HepG2 (cell line): Measurements from ENCODE around the gene HIVEP2. TPM values are rescaled to one million over a fixed set of nuclear protein-coding genes. Genes with fewer than 3 reads are reported as not detected.

ENCODE experiments used
- CEBPG ChIP-seq: IDR thresholded peaks from 2 replicates; pipeline ENCODE4 v1.6.1; 2016
- FOXA1 ChIP-seq, 2 experiments: fragments of 450-650 bp in 1 of 2; sonication (generic) in 1 of 2; formaldehyde crosslinking in 1 of 2; IDR thresholded peaks; 2 replicates each; pipeline versions ENCODE4 v1.4.0 to v1.6.1; 2016 to 2020; ENCODE audit warnings: missing genetic modification reagents in 1 of 2
- FOXJ3 ChIP-seq: sonication (generic); formaldehyde crosslinking; IDR thresholded peaks from 2 replicates; pipeline ENCODE4 v1.4.0; 2020; ENCODE audit warnings: missing genetic modification reagents, mild to moderate bottlenecking, borderline replicate concordance
- HOXD1 ChIP-seq: sonication (generic); formaldehyde crosslinking; IDR thresholded peaks from 2 replicates; pipeline ENCODE4 v1.5.0; 2020; ENCODE audit warnings: missing genetic modification reagents
- PCBP1 ChIP-seq: fragments of 200-400 bp; formaldehyde crosslinking; IDR thresholded peaks from 2 replicates; pipeline ENCODE4 v1.6.1; 2017; ENCODE audit warnings: mild to moderate bottlenecking, low read depth, low read length, borderline replicate concordance
- PLSCR1 ChIP-seq: sonication (generic); formaldehyde crosslinking; IDR thresholded peaks from 2 replicates; pipeline ENCODE4 v1.5.0; 2020; ENCODE audit warnings: missing genetic modification reagents, mild to moderate bottlenecking, borderline replicate concordance
- SOX6 ChIP-seq, 2 experiments: fragments of 450-650 bp in 1 of 2; sonication (generic) in 1 of 2; formaldehyde crosslinking in 1 of 2; IDR thresholded peaks; 2 replicates each; pipeline versions ENCODE4 v1.4.0 to v1.6.1; 2017 to 2020; ENCODE audit warnings: antibody characterized with exemption in 1 of 2, mild to moderate bottlenecking in 1 of 2, missing genetic modification reagents in 1 of 2
- TCF7 ChIP-seq: sonication (generic); IDR thresholded peaks from 2 replicates; pipeline ENCODE4 v1.6.1; 2016; ENCODE audit warnings: antibody characterized with exemption, low read depth
- ZBTB37 ChIP-seq: sonication (generic); formaldehyde crosslinking; IDR thresholded peaks from 2 replicates; pipeline ENCODE4 v1.4.0; 2020; ENCODE audit warnings: mild to moderate bottlenecking, missing genetic modification reagents
- ZNF232 ChIP-seq: sonication (generic); formaldehyde crosslinking; IDR thresholded peaks from 2 replicates; pipeline ENCODE4 v1.4.0; 2020; ENCODE audit warnings: missing genetic modification reagents, borderline replicate concordance
- ZNF296 ChIP-seq: sonication (generic); formaldehyde crosslinking; conservative IDR thresholded peaks from 2 replicates; pipeline ENCODE4 v1.5.0; 2020; ENCODE audit warnings: mild to moderate bottlenecking, missing genetic modification reagents
- ZNF432 ChIP-seq: sonication (generic); formaldehyde crosslinking; IDR thresholded peaks from 2 replicates; pipeline ENCODE4 v1.5.0; 2020; ENCODE audit warnings: missing genetic modification reagents, mild to moderate bottlenecking, borderline replicate concordance
- ZNF546 ChIP-seq: sonication (generic); formaldehyde crosslinking; conservative IDR thresholded peaks from 2 replicates; pipeline ENCODE4 v1.8.1; 2023; ENCODE audit warnings: mild to moderate bottlenecking, missing genetic modification reagents
- ZNF780A ChIP-seq: sonication (generic); formaldehyde crosslinking; IDR thresholded peaks from 2 replicates; pipeline ENCODE4 v1.8.0; 2022; ENCODE audit warnings: mild to moderate bottlenecking, missing genetic modification reagents, moderate library complexity
- ZNF891 ChIP-seq: sonication (generic); formaldehyde crosslinking; IDR thresholded peaks from 2 replicates; pipeline ENCODE4 v1.5.0; 2020; ENCODE audit warnings: mild to moderate bottlenecking, missing genetic modification reagents
- ZSCAN25 ChIP-seq: sonication (generic); formaldehyde crosslinking; IDR thresholded peaks from 2 replicates; pipeline ENCODE4 v1.8.0; 2022; ENCODE audit warnings: mild to moderate bottlenecking, missing genetic modification reagents
- ZSCAN9 ChIP-seq: IDR thresholded peaks from 2 replicates; pipeline ENCODE4 v1.6.1; 2016; ENCODE audit warnings: borderline replicate concordance
- polyA plus RNA-seq, 8 experiments: library from polyadenylated mRNA; depleted of rRNA in 3 of 8; stranded (reverse) in 7 of 8; unstranded in 1 of 8; fragments of >200 nt; fragmentation: Illumina TruSeq in 4 of 8; extraction: Trizol in 4 of 8; gene quantifications; 2 replicates each; pipeline versions ENCODE4 v1.2.1 to v1.2.3, GENCODE V29; 2011 to 2016; ENCODE audit warnings: low read depth in 4 of 8, missing spikeins in 1 of 8, mixed read lengths in 1 of 8; ENCODE audit not compliant: insufficient read depth in 1 of 8
- total RNA-seq, 5 experiments: library from RNA; depleted of rRNA; stranded (reverse); fragments of >200 nt; fragmentation: Illumina TruSeq; extraction: Trizol; gene quantifications; 2 replicates each; pipeline ENCODE4 v1.2.3, GENCODE V29; 2016; ENCODE audit warnings: low read depth in 1 of 5
- TF ChIP-seq, protein P1 (sequence below): sonication (generic); formaldehyde crosslinking; conservative IDR thresholded peaks from 2 replicates; pipeline ENCODE4 v1.4.0; 2020; ENCODE audit warnings: missing genetic modification reagents
- TF ChIP-seq, protein P2 (sequence below): sonication (generic); formaldehyde crosslinking; IDR thresholded peaks from 2 replicates; pipeline ENCODE4 v1.8.1; 2023; ENCODE audit warnings: mild to moderate bottlenecking, missing genetic modification reagents
- TF ChIP-seq, protein P3 (sequence below): sonication (generic); formaldehyde crosslinking; IDR thresholded peaks from 2 replicates; pipeline ENCODE4 v1.5.1; 2020; ENCODE audit warnings: missing genetic modification reagents, mild to moderate bottlenecking, borderline replicate concordance
- TF ChIP-seq, protein P4 (sequence below): IDR thresholded peaks from 2 replicates; pipeline ENCODE4 v1.6.1; 2016; ENCODE audit warnings: missing biosample characterization, missing genetic modification reagents, low read depth

Gene HIVEP2
- total and polyA plus RNA-seq, 2 of the 13 experiments (the other 11 are each of a cell fraction or from before 2014, with no cell fraction given), result 3.4 to 12.9 TPM

DNA sequence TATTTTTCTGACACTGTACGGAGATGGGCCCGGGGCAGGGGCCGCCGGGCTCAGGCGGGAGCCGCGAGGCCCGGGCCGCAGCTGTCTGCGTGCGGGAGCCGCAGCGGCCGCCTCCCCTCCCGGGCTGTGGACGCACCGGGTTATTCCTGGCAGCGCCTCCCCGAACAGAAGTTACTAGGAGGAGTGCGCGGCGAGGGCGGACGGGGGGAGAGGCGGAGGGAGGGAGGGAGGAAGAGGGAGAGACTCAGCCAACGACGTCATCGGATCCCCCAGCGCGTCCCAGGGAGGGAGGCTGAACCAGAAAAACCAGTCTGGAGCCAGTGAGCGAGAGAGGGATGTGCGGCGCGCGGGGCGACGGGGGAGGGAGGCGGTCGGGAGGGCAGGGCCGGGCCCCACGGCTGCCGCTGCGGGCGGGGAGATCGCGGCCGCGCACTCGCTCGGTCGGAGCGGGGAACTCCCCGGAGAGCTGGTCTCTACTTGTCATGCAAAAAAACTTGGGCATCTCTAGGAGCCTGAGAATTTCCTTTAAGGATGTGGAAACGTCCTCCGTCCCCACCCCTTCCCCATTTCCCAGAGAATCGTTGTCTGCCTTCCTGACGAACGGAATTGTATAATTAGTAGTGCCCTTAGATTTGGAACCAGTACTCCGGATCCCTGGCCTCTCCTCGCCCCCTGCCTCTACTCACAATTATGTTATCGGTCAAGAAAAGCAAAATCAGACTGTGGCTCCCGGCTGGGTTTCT lies 1.4 kb upstream of the HIVEP2 start (continued):
- TF ChIP-seq, protein P1, sequence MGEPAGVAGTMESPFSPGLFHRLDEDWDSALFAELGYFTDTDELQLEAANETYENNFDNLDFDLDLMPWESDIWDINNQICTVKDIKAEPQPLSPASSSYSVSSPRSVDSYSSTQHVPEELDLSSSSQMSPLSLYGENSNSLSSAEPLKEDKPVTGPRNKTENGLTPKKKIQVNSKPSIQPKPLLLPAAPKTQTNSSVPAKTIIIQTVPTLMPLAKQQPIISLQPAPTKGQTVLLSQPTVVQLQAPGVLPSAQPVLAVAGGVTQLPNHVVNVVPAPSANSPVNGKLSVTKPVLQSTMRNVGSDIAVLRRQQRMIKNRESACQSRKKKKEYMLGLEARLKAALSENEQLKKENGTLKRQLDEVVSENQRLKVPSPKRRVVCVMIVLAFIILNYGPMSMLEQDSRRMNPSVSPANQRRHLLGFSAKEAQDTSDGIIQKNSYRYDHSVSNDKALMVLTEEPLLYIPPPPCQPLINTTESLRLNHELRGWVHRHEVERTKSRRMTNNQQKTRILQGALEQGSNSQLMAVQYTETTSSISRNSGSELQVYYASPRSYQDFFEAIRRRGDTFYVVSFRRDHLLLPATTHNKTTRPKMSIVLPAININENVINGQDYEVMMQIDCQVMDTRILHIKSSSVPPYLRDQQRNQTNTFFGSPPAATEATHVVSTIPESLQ (CRISPR knock-in tag), result no peak
- TF ChIP-seq HOXD1 (peak; percentile 49; the same call in 1 of the 2 replicates), ZNF432 (no peak), FOXA1 (IDR thresholded peaks at IDR 0.05) (no peak), FOXA1 (CRISPR knock-in tag; IDR thresholded peaks at IDR 0.05) (peak; percentile 12; the same call in 1 of the 2 replicates), PCBP1 (no peak), ZNF891 (CRISPR knock-in tag) (no peak), ZBTB37 (CRISPR knock-in tag) (no peak), ZNF232 (CRISPR knock-in tag) (no peak; the same call in 1 of the 2 replicates), ZNF780A (CRISPR knock-in tag) (no peak), ZNF546 (CRISPR knock-in tag) (no peak), ZSCAN25 (CRISPR knock-in tag) (peak; percentile 90), TCF7 (no peak; the same call in 1 of the 2 replicates), ZSCAN9 (CRISPR knock-in tag) (peak; percentile 77; the same call in 1 of the 2 replicates), PLSCR1 (CRISPR knock-in tag) (no peak), SOX6 (IDR thresholded peaks at IDR 0.05) (no peak), SOX6 (CRISPR knock-in tag; IDR thresholded peaks at IDR 0.05) (peak; percentile 29), CEBPG (CRISPR knock-in tag) (no peak), FOXJ3 (CRISPR knock-in tag) (no peak), ZNF296 (CRISPR knock-in tag) (no peak)
- TF ChIP-seq, protein P2, sequence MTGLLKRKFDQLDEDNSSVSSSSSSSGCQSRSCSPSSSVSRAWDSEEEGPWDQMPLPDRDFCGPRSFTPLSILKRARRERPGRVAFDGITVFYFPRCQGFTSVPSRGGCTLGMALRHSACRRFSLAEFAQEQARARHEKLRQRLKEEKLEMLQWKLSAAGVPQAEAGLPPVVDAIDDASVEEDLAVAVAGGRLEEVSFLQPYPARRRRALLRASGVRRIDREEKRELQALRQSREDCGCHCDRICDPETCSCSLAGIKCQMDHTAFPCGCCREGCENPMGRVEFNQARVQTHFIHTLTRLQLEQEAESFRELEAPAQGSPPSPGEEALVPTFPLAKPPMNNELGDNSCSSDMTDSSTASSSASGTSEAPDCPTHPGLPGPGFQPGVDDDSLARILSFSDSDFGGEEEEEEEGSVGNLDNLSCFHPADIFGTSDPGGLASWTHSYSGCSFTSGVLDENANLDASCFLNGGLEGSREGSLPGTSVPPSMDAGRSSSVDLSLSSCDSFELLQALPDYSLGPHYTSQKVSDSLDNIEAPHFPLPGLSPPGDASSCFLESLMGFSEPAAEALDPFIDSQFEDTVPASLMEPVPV, result no peak
- TF ChIP-seq, protein P3, sequence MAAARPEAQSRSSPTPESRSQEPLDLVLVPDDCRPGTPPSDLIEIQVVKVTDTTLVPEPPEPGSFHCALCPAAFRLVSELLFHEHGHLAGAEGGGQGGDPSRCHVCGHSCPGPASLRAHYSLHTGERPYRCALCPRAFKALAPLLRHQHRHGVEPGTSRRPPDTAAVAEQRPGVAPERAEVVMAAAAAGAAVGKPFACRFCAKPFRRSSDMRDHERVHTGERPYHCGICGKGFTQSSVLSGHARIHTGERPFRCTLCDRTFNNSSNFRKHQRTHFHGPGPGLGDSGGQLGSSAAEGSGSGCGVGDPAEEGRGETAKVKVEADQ (CRISPR knock-in tag), result no peak
- TF ChIP-seq, protein P4, sequence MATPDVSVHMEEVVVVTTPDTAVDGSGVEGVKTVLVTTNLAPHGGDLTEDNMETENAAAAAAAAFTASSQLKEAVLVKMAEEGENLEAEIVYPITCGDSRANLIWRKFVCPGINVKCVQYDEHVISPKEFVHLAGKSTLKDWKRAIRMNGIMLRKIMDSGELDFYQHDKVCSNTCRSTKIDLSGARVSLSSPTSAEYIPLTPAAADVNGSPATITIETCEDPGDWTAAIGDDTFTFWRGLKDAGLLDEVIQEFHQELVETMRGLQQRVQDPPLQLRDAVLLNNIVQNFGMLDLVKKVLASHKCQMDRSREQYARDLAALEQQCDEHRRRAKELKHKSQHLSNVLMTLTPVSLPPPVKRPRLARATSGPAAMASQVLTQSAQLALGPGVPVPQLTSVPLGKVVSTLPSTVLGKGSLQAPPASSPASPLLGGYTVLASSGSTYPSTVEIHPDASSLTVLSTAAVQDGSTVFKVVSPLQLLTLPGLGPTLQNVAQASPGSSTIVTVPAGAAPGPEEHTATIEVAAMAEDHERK, result no peak
